Spleen (tissue), 11 donors: ENCODE data around the gene SREK1IP1. TPM values are rescaled to one million over a fixed set of nuclear protein-coding genes. Genes with fewer than 3 reads are reported as not detected.
"Not testable (repeated sequence)": the region's sequence is repeated elsewhere in the genome, so short reads cannot be mapped to it uniquely, and the experiment has no call there.

Source experiments
- DNase-seq: peaks from one replicate; pipeline ENCODE4 v3.0.0-alpha.2; 2020
- H3K27ac ChIP-seq, 8 donors: fragments of 200-600 bp; sonication (generic) in 7 of 8; 1 replicate in 4 of 8; 2 replicates in 4 of 8; pipeline versions ENCODE4 v1.5.0 to v1.8.0; 2016 to 2021; ENCODE audit warnings: inconsistent platforms in 4 of 8, mild to moderate bottlenecking in 4 of 8, moderate library complexity in 1 of 8
- H3K27me3 ChIP-seq, 7 donors: fragments of 200-600 bp; sonication (generic) in 6 of 7; replicated peaks in 1 of 7; 1 replicate in 4 of 7; 2 replicates in 3 of 7; pipeline versions ENCODE4 v1.5.0 to v1.8.0; 2016 to 2021; ENCODE audit warnings: inconsistent platforms in 3 of 7, mild to moderate bottlenecking in 1 of 7
- H3K36me3 ChIP-seq, 6 donors: fragments of 200-600 bp; sonication (generic) in 5 of 6; 1 replicate in 4 of 6; 2 replicates in 2 of 6; pipeline versions ENCODE4 v1.5.0 to v1.8.0; 2016 to 2021; ENCODE audit warnings: inconsistent platforms in 2 of 6
- H3K4me1 ChIP-seq, 6 donors: fragments of 200-600 bp; sonication (generic) in 5 of 6; 1 replicate in 3 of 6; 2 replicates in 3 of 6; pipeline versions ENCODE4 v1.5.0 to v1.8.0; 2016 to 2021; ENCODE audit warnings: inconsistent platforms in 3 of 6
- H3K4me3 ChIP-seq, 8 donors: fragments of 200-600 bp; sonication (generic) in 7 of 8; 1 replicate in 4 of 8; 2 replicates in 4 of 8; pipeline versions ENCODE4 v1.5.0 to v1.8.0; 2016 to 2021; ENCODE audit warnings: inconsistent platforms in 4 of 8, mild to moderate bottlenecking in 4 of 8, moderate library complexity in 2 of 8
- H3K9me3 ChIP-seq, 8 donors: fragments of 200-600 bp; sonication (generic) in 7 of 8; 1 replicate in 4 of 8; 2 replicates in 4 of 8; pipeline versions ENCODE4 v1.5.0 to v1.8.0; 2016 to 2021; ENCODE audit warnings: inconsistent platforms in 4 of 8
- POLR2A ChIP-seq, 3 donors: fragments of 450-650 bp; IDR thresholded peaks; one replicate each; pipeline ENCODE4 v1.5.1; 2017; ENCODE audit warnings: antibody characterized with exemption in 3 of 3, mild to moderate bottlenecking in 1 of 3
- POLR2AphosphoS5 ChIP-seq, 3 donors: sonication (generic); formaldehyde crosslinking; IDR thresholded peaks; one replicate each; pipeline ENCODE4 v1.5.1; 2017; ENCODE audit warnings: antibody characterized with exemption in 3 of 3
- WGBS, 5 donors: extraction: QIAGEN DNeasy Blood & Tissue Kit in 3 of 5; methylation state at CpG; one replicate each; pipeline versions ENCODE4 v1.1.5 to v1.1.7; 2013 to 2018; 5-methylcytosine and 5-hydroxymethylcytosine counted together
- intact Hi-C: fragments of 100-400 bp; cut with DNase I; formaldehyde crosslinking; loops from one replicate; pipeline ENCODE4 v1.15.0; 2023; ENCODE audit warnings: low total_unique reads
- polyA plus RNA-seq, 3 donors: library from polyadenylated mRNA; stranded (reverse); fragments of 200-250 nt; gene quantifications; one replicate each; pipeline ENCODE4 v1.2.1, GENCODE V29; 2013
- total RNA-seq, 7 donors: library from RNA; depleted of rRNA in 3 of 7; stranded (reverse); fragments of >200 nt in 3 of 7; fragmentation: NEBNext Ultra II Directional in 4 of 7; extraction: Animal tissue kit (Norgen Biotek cat#: 25700) in 4 of 7; gene quantifications; one replicate each; pipeline versions ENCODE4 v1.1.0 to v1.2.1, GENCODE V29; 2016 to 2021
- TF ChIP-seq, protein P1 (sequence below), 11 experiments: fragments of 200-600 bp in 7 of 11; fragments of 450-650 bp in 4 of 11; sonication (generic) in 4 of 11; IDR thresholded peaks in 8 of 11; conservative IDR thresholded peaks in 3 of 11; 1 replicate in 7 of 11; 2 replicates in 4 of 11; pipeline versions ENCODE4 v1.4.0 to v1.8.0; 2016 to 2021; ENCODE audit warnings: antibody characterized with exemption in 11 of 11, inconsistent platforms in 4 of 11, mild to moderate bottlenecking in 1 of 11
- donor health status: healthy with polysubstance abuse.
- donor health status: DM: no; HTN: no; CAD: no; lungs with moderate emphysema.
- donor health status: DM: no; HTN: no; CAD: no.
- donor health status: Bipolar disorder and iron deficiency.
- donor health status: healthy.
- donor health status: DM: no; HTN: no; CAD: no.
- donor health status: DM: yes; HTN: yes; CAD: no.

SREK1IP1 gene
- total and polyA plus RNA-seq, 10 donors: 10.5 to 27.3 (median 16.5) TPM

DNA sequence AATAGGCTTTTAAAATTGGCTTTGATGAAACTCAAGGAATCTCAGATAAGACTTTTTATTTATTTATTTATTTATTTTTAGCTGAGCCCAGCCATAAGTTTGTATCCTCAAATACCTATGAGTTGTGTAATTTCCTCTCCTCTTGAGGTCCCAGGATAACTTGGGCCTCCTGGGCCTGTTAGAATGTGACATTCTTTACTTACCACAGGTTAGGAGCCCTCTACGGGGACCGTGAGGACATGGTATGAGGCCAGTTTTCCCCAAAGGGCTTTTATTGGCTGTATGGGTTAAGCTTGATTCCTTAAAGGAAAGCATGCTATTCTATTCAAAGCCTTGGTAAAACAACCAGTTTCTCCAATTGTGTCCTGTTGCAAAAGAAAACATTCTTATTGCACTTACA lies 61.3 kb downstream of the SREK1IP1 start:
- H3K4me1 ChIP-seq: no peaks in the 10 kb centered on the region
- 77 to 91% (median 86%) methylated on average over 2 of the region's 2 CpGs for WGBS, 5 donors
- H3K36me3 ChIP-seq: no peaks in the 10 kb centered on the region
- peaks cover 0 to 9% (median 0%) of the 10 kb centered on the region in 8 donors for H3K9me3 ChIP-seq
- no peak for DNase-seq
- no peak overlapping the region for H3K27ac ChIP-seq
- intact Hi-C loops: no loop called here
- no peak overlapping the region for H3K4me3 ChIP-seq
- no peak for TF ChIP-seq POLR2AphosphoS5 (IDR thresholded peaks at IDR 0.05)
- TF ChIP-seq POLR2A (IDR thresholded peaks at IDR 0.05): no peak
- TF ChIP-seq, protein P1, sequence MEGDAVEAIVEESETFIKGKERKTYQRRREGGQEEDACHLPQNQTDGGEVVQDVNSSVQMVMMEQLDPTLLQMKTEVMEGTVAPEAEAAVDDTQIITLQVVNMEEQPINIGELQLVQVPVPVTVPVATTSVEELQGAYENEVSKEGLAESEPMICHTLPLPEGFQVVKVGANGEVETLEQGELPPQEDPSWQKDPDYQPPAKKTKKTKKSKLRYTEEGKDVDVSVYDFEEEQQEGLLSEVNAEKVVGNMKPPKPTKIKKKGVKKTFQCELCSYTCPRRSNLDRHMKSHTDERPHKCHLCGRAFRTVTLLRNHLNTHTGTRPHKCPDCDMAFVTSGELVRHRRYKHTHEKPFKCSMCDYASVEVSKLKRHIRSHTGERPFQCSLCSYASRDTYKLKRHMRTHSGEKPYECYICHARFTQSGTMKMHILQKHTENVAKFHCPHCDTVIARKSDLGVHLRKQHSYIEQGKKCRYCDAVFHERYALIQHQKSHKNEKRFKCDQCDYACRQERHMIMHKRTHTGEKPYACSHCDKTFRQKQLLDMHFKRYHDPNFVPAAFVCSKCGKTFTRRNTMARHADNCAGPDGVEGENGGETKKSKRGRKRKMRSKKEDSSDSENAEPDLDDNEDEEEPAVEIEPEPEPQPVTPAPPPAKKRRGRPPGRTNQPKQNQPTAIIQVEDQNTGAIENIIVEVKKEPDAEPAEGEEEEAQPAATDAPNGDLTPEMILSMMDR (IDR thresholded peaks at IDR 0.05 in 8 of 11, conservative IDR thresholded peaks at IDR 0.05 in 3 of 11): no peak
- peaks cover 0 to 24% (median 0%) of the 10 kb centered on the region in 7 donors for H3K27me3 ChIP-seq

DNA sequence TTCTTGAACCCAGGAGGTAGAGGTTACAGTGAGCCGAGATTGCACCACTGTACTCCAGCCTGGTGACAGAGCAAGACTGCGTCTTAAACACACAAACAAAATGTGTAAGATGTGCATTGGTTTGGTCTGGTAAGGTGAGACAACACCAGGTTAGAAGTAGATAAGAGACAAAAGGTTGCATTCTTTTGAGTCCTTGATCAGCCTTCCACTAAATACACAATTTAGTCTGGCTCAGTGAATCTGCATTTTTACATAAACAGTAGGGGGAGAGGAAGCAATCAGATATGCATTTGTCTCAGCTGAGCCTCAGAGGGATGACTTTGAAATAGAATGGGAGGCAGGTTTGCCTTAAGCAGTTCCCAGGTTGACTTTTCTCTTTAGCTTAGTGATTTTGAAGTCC lies 62.4 kb downstream of the SREK1IP1 start:
- H3K9me3 ChIP-seq, H3K4me1 ChIP-seq, H3K27ac ChIP-seq, intact Hi-C loops, DNase-seq, H3K36me3 ChIP-seq, H3K4me3 ChIP-seq: not testable (repeated sequence)
- peaks cover 0 to 26% (median 0%) of the 10 kb centered on the region in 7 donors for H3K27me3 ChIP-seq
- 35 to 44% (median 41%) methylated on average over 2 of the region's 2 CpGs for WGBS, 5 donors

DNA sequence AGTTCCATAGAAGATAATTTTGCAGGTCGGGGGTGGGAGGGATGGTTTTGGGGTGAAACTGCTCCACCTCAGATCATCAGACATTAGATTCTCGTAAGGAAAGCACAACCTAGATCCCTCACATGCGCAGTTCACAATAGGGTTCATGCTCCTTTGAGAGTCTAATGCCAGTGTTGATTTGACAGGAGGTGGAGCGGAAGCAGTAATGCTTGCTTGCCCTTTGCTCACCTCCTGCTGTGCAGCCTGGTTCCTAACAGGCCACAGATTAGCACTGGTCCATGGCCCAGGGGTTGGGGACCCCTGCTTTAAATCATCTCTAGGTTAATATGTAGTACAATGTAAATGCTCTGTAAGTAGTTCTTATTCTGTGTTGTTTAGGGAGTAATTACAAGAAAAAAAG lies 67.7 kb downstream of the SREK1IP1 start:
- intact Hi-C loops: no loop called here
- TF ChIP-seq POLR2A (IDR thresholded peaks at IDR 0.05): no peak
- TF ChIP-seq POLR2AphosphoS5 (IDR thresholded peaks at IDR 0.05): no peak
- TF ChIP-seq, protein P1 (IDR thresholded peaks at IDR 0.05 in 8 of 11, conservative IDR thresholded peaks at IDR 0.05 in 3 of 11): no peak
- no peak for DNase-seq

DNA sequence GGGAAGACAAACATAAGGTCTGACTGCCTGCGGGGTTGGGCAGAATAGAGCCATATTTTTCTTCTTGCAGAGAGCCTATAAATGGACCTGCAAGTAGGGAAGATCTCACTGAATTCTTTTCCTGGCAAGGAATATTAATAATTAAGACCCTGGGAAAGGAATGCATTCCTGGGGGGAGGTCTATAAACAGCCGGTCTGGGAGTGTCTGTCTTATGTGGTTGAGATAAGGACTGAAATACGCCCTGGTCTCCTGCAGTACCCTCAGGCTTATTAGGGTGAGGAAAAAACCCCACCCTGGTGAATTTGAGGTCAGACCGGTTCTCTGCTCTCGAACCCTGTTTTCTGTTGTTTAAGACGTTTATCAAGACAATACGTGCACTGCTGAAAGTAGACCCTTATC lies 72.1 kb downstream of the SREK1IP1 start:
- intact Hi-C loops, H3K27ac ChIP-seq, DNase-seq, H3K4me3 ChIP-seq, H3K4me1 ChIP-seq, H3K36me3 ChIP-seq: not testable (repeated sequence)
- Histone ChIP-seq H3K27me3 (peaks cover 0 to 30% (median 3%) of the 10 kb centered on the region in 7 donors), H3K9me3 (peaks cover 0 to 27% (median 17%) of the 10 kb centered on the region in 8 donors)
- 87 to 94% (median 90%) methylated on average over 7 of the region's 7 CpGs for WGBS, 5 donors

More for the DNA sequence above, 67.7 kb downstream of the SREK1IP1 start:
- Histone ChIP-seq H3K4me3 (no peak overlapping the region), H3K4me1 (no peaks in the 10 kb centered on the region), H3K27me3 (peaks cover 0 to 36% (median 0%) of the 10 kb centered on the region in 7 donors), H3K9me3 (peaks cover 0 to 16% (median 14%) of the 10 kb centered on the region in 8 donors), H3K27ac (no peak overlapping the region), H3K36me3 (no peaks in the 10 kb centered on the region)
- 82 to 96% (median 87%) methylated on average over 4 of the region's 4 CpGs for WGBS, 5 donors

DNA sequence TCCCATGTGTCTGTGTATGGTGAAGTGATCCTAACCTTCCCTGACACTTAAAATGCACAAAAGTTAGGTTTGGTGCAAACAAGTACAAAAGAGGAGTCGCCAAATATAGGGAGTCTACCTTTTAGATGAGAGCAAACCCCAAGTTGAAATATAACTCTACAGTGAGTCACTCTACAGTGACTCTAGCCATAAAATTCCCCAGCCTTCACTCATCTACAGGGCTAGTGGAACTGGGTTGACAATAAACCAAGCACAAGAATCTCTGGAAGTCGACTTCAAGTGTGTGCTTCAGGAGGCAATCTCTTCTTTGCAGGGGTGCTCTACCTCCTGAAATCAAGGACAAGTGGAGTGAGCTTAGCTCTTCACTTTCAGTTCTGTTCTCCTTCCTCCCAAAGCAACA lies 74.9 kb downstream of the SREK1IP1 start:
- TF ChIP-seq POLR2AphosphoS5 (IDR thresholded peaks at IDR 0.05) (no peak), POLR2A (IDR thresholded peaks at IDR 0.05) (no peak)
- TF ChIP-seq, protein P1 (IDR thresholded peaks at IDR 0.05 in 8 of 11, conservative IDR thresholded peaks at IDR 0.05 in 3 of 11): no peak
- Histone ChIP-seq H3K4me3 (no peak overlapping the region), H3K4me1 (peaks cover 2 to 12% (median 10%) of the 10 kb centered on the region in 6 donors), H3K9me3 (peaks cover 0 to 27% (median 17%) of the 10 kb centered on the region in 8 donors), H3K27ac (no peak overlapping the region), H3K27me3 (peaks cover 0 to 47% (median 30%) of the 10 kb centered on the region in 7 donors), H3K36me3 (no peaks in the 10 kb centered on the region)
- intact Hi-C loops: no loop called here
- WGBS, 5 donors: 63 to 88% (median 78%) methylated on average over 2 of the region's 2 CpGs
- no peak for DNase-seq
